ENCODE results near the gene POP4. TPM values are rescaled to one million over a fixed set of nuclear protein-coding genes. Genes with fewer than 3 reads are reported as not detected.

Gene POP4
- total RNA-seq, 2 donors from 2014 or later = 62.1 to 94.2 TPM

- no peaks in the 10 kb centered on the region for H3K36me3 ChIP-seq
- 49% methylated on average over 5 of the region's 5 CpGs for WGBS
- intact Hi-C loops (cut with DNase I) = no loop called here
- TF ChIP-seq CTCF (IDR thresholded peaks at IDR 0.05) (no peak), POLR2A (IDR thresholded peaks at IDR 0.05) (no peak), POLR2AphosphoS5 (IDR thresholded peaks at IDR 0.05) (no peak)
- no peak overlapping the region for H3K4me3 ChIP-seq
- no peaks in the 10 kb centered on the region for H3K27me3 ChIP-seq (replicated peaks; ENCODE audit: insufficient read depth)
- no peak overlapping the region for H3K27ac ChIP-seq
- no peaks in the 10 kb centered on the region for H3K9me3 ChIP-seq
- H3K4me1 ChIP-seq (replicated peaks) = no peaks in the 10 kb centered on the region
- no peak for DNase-seq (ENCODE audit: low spot score)
These were observed 15.8 kb upstream of the POP4 start for GRCh38 chr19:29590278-29590677.

- intact Hi-C loops (cut with DNase I) = no loop called here
- TF ChIP-seq POLR2AphosphoS5 (IDR thresholded peaks at IDR 0.05) = no peak
- no peak for TF ChIP-seq CTCF (IDR thresholded peaks at IDR 0.05)
- TF ChIP-seq POLR2A (IDR thresholded peaks at IDR 0.05) = no peak
- 82% methylated on average over 3 of the region's 3 CpGs for WGBS
- H3K9me3 ChIP-seq = no peaks in the 10 kb centered on the region
- DNase-seq (ENCODE audit: low spot score) = no peak
- no peak overlapping the region for H3K27ac ChIP-seq
- H3K36me3 ChIP-seq = no peaks in the 10 kb centered on the region
- H3K27me3 ChIP-seq (replicated peaks; ENCODE audit: insufficient read depth) = no peaks in the 10 kb centered on the region
- no peak overlapping the region for H3K4me3 ChIP-seq
- no peaks in the 10 kb centered on the region for H3K4me1 ChIP-seq (replicated peaks)
These were observed 14.4 kb upstream of the POP4 start for GRCh38 chr19:29591670-29592069.

GRCh38 chr19:29593869-29594268 lies 12.2 kb upstream of the POP4 start:
- WGBS = 77% methylated on average over 6 of the region's 6 CpGs
- H3K27me3 ChIP-seq (replicated peaks; ENCODE audit: insufficient read depth) = no peaks in the 10 kb centered on the region
- no peaks in the 10 kb centered on the region for H3K4me1 ChIP-seq (replicated peaks)

GRCh38 chr19:29596080-29596727 lies 9.9 kb upstream of the POP4 start:
- no peaks in the 10 kb centered on the region for H3K27me3 ChIP-seq (replicated peaks; ENCODE audit: insufficient read depth)
- TF ChIP-seq CTCF (IDR thresholded peaks at IDR 0.05) (no peak), POLR2AphosphoS5 (IDR thresholded peaks at IDR 0.05) (no peak), POLR2A (IDR thresholded peaks at IDR 0.05) (no peak)
- H3K4me1 ChIP-seq (replicated peaks) = no peaks in the 10 kb centered on the region
- no peak overlapping the region for H3K4me3 ChIP-seq
- H3K27ac ChIP-seq = no peak overlapping the region
- H3K36me3 ChIP-seq = no peaks in the 10 kb centered on the region
- WGBS = 19% methylated on average over 10 of the region's 10 CpGs
- H3K9me3 ChIP-seq = no peaks in the 10 kb centered on the region
- DNase-seq (ENCODE audit: low spot score) = no peak
- intact Hi-C loops (cut with DNase I) = no loop called here

More at GRCh38 chr19:29593869-29594268, 12.2 kb upstream of the POP4 start:
- Histone ChIP-seq H3K4me3 (no peak overlapping the region), H3K36me3 (no peaks in the 10 kb centered on the region), H3K27ac (no peak overlapping the region), H3K9me3 (no peaks in the 10 kb centered on the region)
- DNase-seq (ENCODE audit: low spot score) = no peak
- intact Hi-C loops (cut with DNase I) = no loop called here
- no peak for TF ChIP-seq POLR2AphosphoS5 (IDR thresholded peaks at IDR 0.05)

- no peak for DNase-seq (ENCODE audit: low spot score)
- 19% methylated on average over 9 of the region's 9 CpGs for WGBS
- TF ChIP-seq CTCF (IDR thresholded peaks at IDR 0.05) = no peak
- TF ChIP-seq POLR2A (IDR thresholded peaks at IDR 0.05) = no peak
- Histone ChIP-seq H3K9me3 (no peaks in the 10 kb centered on the region), H3K27ac (no peak overlapping the region), H3K36me3 (no peaks in the 10 kb centered on the region), H3K27me3 (replicated peaks; ENCODE audit: insufficient read depth) (no peaks in the 10 kb centered on the region), H3K4me1 (replicated peaks) (no peaks in the 10 kb centered on the region), H3K4me3 (no peak overlapping the region)
- intact Hi-C loops (cut with DNase I) = no loop called here
These were observed 9.1 kb upstream of the POP4 start for GRCh38 chr19:29596885-29597525.
